GM19043 (cell line): ENCODE data around the gene RAB33B.
"Not testable (repeated sequence)": the region's sequence is repeated elsewhere in the genome, so short reads cannot be mapped to it uniquely, and the experiment has no call there.

Experiments
- ATAC-seq: cut with Tn5 transposase; IDR thresholded peaks from one replicate; pipeline ENCODE4 v1.9.1; 2021; ENCODE audit warnings: low read depth; ENCODE audit not compliant: unreplicated experiment

RAB33B gene

DNA sequence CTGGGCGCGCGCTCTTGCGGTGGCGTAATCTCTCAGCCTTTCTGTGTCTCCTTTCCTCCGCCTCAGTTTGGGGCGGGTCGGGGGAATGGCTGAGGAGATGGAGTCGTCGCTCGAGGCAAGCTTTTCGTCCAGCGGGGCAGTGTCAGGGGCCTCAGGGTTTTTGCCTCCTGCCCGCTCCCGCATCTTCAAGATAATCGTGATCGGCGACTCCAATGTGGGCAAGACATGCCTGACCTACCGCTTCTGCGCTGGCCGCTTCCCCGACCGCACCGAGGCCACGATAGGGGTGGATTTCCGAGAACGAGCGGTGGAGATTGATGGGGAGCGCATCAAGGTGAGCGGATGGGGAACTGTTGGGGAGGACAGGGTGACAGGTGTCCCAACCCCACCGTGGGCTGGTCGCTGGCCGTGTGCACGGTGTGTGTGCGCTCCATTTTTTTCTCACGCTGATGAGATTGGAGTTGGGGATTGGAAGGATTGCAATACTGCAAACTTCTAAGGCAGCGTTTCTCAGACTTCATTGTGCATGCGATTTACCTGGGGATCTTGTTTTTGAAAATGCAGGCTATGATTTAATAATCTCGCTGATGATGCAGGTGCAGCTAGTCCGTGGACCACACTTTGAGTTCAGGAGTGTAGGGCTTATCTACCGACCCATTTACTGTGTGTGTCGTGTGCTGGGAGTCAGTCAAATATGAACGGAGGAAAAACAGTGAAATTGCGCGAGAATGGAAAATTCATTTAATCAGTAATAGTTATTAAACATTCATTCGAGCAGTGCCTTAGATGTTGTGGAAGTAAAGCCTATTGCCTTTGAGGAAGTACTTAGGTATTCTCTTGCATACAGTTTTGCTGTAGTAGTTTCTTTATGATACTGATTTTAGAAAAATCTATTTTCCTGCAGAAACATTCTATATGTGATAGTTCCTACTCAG lies at the start of gene RAB33B:
Gene RAB33B (plus strand): TSS at position 11 of the 935 bp plus-strand sequence. CDS start 75 bp downstream, at position 86.
- peak; percentile 0 for ATAC-seq

DNA sequence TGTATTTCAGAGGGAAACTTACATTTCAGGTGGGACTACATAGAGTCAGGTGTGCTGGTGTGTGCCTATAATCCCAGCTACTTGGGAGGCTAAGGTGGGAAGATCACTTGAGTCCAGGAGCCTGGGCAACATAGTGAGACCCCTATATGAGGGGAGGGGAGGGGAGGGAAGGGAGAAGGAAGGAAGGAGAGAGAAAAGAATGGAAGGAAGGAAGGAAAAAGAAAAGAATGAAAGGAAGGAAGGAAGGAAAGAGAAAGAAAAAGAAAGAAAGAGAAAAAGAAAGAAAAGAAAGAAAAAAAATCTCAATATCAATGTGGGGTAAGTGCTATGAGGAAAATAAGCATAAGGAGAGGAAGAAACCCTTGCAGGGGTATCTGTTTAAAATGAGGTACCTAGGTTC lies 43.6 kb upstream of the RAB33B start:
- ATAC-seq, result no peak

GRCh38 chr4:139414671-139415210 lies 39.2 kb upstream of the RAB33B start:
- ATAC-seq, result not testable (repeated sequence)

DNA sequence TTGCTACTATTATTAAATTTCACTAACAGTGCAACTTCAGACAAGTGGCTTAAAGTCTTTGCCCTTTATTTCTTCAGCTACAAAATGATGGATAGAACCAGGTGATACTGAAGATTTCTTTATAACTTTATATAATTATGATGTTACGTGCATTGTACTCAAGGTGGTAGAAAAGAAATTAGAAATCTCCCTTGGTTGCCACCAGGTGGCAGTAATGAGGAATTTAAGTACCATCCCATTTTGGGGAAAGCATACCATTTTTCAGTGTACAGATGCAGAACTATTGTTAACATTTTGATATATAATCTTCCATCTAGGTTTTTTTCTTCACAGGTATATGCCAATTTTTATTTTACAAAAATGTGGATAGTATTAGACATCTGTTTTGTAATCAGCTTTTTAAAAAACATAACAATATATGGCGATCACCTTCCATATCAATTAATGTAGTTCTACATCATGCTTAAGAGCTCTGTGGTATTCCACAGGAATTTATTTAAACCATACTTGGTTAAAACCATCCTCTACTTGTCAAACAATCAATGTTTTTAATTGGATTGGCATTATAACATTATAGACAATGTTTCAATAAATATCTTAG lies 37.7 kb upstream of the RAB33B start:
- ATAC-seq, result no peak

DNA sequence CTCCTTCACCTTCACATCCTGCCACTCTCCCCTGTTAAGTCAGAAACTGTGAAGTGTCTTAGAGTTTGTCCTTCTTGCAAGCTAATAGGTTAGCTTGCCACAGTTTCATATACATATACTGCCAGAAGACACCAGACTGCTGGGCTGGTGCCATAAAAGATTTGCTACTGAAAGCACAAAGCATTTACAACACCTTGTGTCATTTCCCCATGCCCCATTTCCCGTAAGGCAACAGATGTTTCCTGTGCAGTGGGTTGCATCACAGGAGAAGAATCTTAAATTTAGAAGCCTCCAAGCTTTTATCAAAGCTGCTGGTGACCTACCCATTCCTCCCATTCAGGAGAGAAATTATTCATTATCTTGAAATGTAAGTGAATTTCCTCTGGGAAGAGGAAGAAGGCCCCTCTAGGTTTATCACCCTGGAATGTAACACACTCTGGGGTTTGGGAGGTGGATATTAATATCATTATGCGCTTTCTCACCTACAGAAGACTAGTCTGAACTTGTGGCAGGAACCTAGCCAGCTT lies 34.5 kb upstream of the RAB33B start:
- ATAC-seq, result peak; percentile 76

DNA sequence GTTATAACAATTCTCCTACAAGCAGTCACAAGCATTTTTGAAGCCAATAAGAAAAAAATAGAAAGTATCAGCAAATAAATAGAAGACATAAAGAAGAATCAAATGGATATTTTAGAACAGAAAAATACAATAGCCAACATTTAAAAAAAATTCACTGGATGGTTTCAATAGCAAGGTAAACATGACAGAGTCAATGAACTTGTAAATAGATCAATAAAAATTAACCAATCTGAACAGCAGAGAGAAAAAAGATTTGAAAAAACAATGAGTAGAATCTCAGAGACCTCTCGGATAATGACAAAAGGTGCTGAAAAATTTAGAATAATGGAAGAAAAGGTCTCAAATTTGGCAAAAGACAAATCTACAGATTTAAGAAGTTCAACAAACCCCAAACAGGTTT lies 33.3 kb upstream of the RAB33B start:
- no peak for ATAC-seq

DNA sequence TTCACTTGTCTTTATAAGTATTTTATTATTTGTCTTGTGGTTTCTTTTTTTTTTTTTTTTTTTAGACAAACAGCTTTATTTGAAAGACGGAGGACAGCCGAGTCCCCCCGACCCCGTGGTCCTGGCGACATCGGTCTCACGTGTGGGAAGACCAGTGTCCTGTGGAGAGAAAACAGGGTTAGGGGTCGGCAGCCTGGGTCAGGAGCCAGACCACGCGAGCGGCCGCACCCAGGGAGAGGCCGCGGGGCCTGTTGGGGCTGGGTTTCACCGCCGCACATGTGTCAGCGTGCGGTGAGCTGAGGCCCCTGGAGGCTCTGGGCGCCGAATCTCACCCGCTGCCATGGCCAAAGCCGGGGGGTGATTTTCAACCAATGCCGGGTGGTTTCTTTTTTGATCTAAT lies 17.8 kb upstream of the RAB33B start:
- ATAC-seq, result no peak

- ATAC-seq, result no peak
Observed at GRCh38 chr4:139438141-139438540, 15.8 kb upstream of the RAB33B start.

DNA sequence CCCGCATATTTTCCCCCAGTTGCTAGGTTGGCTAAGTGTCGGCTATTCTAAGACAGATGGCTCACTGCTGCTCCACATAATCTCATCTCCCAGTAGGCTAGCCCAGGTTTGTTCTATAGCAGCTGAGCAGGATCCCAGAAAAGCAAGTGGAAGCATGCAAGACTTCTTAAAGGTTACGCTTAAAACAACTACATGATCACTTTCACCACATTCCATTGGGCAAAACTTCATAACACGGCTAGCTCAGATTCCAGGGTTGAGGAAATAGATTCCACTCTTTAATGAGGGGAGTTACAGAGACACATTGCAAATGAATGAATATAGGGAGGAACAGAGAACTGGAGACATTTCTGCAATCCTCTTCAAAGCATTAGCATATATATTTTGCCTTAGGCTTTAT lies 12.9 kb upstream of the RAB33B start:
- no peak for ATAC-seq

GRCh38 chr4:139443661-139444060 lies 10.3 kb upstream of the RAB33B start:
- no peak for ATAC-seq

GRCh38 chr4:139444881-139445280 lies 9.0 kb upstream of the RAB33B start:
- not testable (repeated sequence) for ATAC-seq

DNA sequence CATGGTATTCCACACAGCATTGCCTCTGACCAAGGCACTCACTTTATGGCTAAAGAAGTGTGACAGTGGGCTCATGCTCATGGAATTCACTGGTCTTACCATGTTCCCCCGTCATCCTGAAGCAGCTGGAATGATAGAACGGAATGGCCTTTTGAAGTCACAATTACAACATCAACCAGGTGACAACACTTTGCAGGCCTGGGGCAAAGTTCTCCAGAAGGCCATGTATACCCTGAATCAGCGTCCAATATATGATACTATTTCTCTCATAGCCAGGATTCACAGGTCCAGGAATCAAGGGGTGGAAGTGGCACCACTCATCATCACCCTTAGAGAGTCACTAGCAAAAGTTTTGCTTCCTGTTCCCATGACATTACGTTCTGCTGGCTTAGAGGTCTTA lies 6.8 kb upstream of the RAB33B start:
- ATAC-seq, result not testable (repeated sequence)

GRCh38 chr4:139450586-139450985 lies 3.3 kb upstream of the RAB33B start:
- no peak for ATAC-seq

- no peak for ATAC-seq
Observed at GRCh38 chr4:139451997-139452396, 1.9 kb upstream of the RAB33B start.

- ATAC-seq, result peak; percentile 46
Observed at GRCh38 chr4:139453041-139453370, 915 bp upstream of the RAB33B start.

DNA sequence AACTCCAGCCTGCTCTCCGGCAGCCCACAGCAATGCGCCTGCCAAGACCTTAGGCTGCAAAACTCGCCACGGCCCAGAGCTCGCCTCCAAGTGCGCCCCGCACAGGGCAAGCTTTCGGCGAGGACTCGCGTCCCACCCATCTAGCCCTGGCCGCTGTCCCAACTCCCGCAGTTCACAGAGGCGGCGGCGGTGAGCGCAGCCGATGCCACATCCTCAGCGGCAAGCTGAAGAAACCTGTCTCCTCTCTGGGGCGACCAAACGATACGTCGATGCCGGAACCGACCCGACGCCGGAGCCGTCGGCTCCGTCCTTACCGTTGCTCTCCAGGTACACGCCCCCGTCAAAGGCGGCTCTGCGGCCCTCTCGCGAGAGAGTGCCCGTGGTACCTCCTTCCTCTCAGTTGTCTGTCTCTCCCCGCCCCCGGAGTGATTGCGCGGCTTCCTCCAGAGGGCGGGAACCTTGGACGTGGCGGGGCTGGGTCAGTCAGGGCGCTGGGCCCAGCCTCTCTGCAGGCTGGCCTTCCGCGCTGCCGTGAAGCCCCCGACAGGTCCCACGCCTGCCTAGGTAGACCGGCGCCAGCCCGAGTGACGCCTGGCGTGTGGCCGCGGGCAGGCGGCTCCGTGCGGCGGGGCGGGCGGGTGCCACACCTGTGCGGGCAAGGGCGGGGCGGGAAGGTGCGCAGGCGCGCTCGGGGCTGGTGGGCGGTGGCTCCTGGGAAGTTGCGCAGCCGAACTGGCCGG lies 380 bp upstream of the RAB33B start:
- peak; percentile 83 for ATAC-seq

DNA sequence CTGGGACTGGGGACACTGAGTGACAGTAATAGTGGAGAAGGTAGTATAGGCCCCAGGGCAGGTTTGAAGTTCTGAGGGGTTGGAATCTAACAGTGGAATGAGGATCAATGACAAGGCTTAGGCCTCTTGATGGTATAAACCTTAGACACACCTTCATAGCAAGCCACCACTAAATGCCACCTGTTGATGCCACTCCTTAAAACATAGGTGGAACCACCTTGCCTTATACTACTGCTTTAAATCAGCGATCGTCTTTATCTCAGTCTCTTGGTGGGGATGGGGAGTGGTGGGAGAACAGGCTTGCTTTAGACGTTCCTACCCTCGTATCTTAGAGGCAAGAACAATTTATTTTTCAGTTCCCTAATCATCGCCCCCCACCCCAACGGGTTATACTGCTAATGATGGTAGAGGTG lies 1.2 kb downstream of the RAB33B start:
- ATAC-seq, result no peak

DNA sequence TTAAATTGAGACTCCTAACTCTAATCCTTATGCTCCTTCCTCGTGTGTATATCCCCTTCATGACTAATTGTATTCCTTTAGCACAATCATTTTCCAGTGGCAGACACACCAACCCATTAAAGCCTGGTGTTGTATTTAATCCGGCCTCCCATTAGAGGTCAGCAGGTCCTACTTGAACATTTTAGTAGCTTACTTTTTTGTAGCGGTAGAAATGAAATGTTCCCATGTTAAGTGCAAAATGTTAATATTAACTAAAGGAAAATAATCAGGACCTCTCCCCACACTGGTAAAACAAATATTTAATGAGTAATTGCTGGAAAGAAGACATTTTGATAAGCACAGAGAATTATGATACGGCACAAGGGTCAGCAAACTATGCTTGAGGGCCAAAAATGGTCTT lies 3.4 kb downstream of the RAB33B start:
- ATAC-seq, result no peak

- ATAC-seq, result no peak
Observed at GRCh38 chr4:139458543-139458942, 4.6 kb downstream of the RAB33B start.

DNA sequence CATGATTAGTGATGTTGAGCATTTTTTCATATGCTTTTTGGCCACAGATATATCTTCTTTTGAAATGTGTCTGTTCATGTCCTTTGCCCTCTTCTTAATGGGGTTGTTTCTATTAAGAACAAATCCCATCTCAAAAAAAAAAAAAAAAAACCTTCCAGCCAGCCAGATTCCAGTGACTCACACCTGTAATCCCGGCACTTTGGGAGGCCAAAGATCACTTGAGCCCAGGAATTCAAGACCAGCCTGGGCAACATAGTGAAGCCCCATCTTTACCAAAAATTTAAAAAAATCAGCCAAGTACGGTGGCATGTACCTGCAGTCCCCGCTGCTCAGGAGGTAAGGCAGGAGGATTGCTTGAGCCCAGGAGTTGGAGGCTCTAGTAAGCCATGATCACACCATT lies 5.1 kb downstream of the RAB33B start:
- no peak for ATAC-seq

DNA sequence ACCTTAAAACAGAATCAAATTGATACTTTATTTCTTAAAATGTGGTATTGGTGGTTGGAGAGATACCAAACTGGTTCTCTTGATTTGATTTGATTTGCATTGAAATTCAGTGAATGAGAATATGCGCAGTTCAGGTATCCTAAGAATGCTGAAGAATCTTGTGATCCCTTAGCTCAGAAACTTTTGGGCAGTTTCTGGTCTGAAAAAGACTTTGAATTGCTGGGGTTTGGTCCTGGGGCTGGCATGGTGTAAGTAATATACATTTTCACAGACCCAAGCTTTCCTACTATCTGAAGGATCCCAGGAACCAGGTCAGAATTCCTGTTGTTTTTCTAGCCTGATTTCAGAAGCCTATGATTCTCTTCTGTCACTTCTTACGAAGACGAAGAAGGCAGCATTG lies 6.6 kb downstream of the RAB33B start:
- no peak for ATAC-seq
